T-helper 2 cell treated with Interferon-gamma antibody and Interleukin-4, amounts not matched to agents 5 μg/mL and 100 μg/mL, for 36 hours (primary cell): ENCODE data around the gene TGFBR3.

Experiments used
- DNase-seq: peaks from one replicate; pipeline ENCODE4 v3.0.0; 2021; ENCODE audit warnings: low spot score
- H3K27ac Mint-ChIP-seq: one replicate; pipeline ENCODE4 v1.8.0; 2021; ENCODE audit warnings: mild to moderate bottlenecking, mixed read lengths
- H3K27me3 Mint-ChIP-seq: one replicate; pipeline ENCODE4 v1.8.0; 2021; ENCODE audit warnings: low read depth, mixed read lengths
- H3K36me3 Mint-ChIP-seq: one replicate; pipeline ENCODE4 v1.8.0; 2021; ENCODE audit warnings: low read depth, mixed read lengths
- H3K4me1 Mint-ChIP-seq: one replicate; pipeline ENCODE4 v1.8.0; 2021; ENCODE audit warnings: low read depth, mixed read lengths
- H3K4me3 Mint-ChIP-seq: one replicate; pipeline ENCODE4 v1.8.0; 2022; ENCODE audit warnings: mild to moderate bottlenecking, moderate library complexity, mixed read lengths
- H3K9me3 Mint-ChIP-seq: one replicate; pipeline ENCODE4 v1.8.0; 2021; ENCODE audit warnings: mixed read lengths

Gene TGFBR3

DNA sequence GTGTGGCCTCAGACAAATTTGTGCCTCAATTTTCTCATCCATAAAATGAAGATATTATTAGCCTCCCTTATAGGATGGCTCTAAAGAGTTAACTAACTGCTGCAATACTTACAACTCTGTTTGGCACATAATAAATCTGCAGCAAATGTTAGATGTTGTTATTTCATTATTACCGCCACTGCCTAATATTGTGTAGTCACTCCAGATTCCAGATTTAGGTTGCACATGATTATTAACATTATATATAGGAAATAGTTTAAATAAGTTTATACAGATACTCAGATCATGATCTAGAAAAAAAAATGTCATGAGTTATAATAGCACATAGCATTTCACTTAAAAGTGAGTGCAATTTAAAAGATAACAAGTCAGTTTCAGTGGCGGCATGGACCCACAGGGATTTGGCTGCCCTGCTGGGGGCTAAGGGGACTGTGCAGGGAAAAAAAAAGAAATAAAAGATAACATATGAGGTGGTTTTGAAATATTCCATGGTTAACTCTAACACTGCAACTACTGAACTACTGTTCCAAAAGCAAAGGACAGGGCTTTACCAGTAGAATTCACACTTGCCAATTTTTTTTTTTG is 170.4 kb downstream of the TGFBR3 start:
- Mint-ChIP-seq H3K4me1 (peaks cover 33% of the 10 kb centered on the region), H3K27me3 (no peaks in the 10 kb centered on the region), H3K4me3 (no peak overlapping the region), H3K9me3 (no peaks in the 10 kb centered on the region), H3K27ac (no peak overlapping the region), H3K36me3 (peaks cover 37% of the 10 kb centered on the region)
- DNase-seq: no peak

DNA sequence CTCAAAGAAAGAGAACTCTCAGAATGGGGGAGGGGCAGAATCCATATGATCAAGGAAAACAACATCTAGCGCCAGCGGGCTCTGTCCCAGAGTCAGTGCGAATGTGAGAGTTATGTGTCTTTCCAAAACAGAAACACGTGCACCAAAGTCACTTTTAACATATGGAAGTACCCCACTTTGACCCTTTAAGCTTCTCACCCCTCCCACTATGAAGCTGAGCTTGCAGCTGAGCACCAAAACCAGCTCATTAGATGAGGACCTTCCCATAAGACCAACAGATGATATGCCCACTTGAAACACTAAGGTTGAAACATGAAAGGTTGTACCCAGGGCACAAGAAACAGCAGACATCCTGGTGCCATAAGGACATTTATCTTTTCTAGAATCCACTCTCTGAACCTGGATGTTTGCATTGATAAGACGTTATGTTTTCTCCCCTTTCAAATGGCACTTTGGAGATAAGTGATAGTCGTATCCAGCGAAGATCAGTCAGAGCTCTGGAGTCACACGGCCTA is 171.0 kb downstream of the TGFBR3 start:
- H3K36me3 Mint-ChIP-seq: peaks cover 35% of the 10 kb centered on the region
- H3K27ac Mint-ChIP-seq: no peak overlapping the region
- no peaks in the 10 kb centered on the region for H3K27me3 Mint-ChIP-seq
- peaks cover 38% of the 10 kb centered on the region for H3K4me1 Mint-ChIP-seq
- H3K4me3 Mint-ChIP-seq: no peak overlapping the region
- no peaks in the 10 kb centered on the region for H3K9me3 Mint-ChIP-seq
- no peak for DNase-seq

DNA sequence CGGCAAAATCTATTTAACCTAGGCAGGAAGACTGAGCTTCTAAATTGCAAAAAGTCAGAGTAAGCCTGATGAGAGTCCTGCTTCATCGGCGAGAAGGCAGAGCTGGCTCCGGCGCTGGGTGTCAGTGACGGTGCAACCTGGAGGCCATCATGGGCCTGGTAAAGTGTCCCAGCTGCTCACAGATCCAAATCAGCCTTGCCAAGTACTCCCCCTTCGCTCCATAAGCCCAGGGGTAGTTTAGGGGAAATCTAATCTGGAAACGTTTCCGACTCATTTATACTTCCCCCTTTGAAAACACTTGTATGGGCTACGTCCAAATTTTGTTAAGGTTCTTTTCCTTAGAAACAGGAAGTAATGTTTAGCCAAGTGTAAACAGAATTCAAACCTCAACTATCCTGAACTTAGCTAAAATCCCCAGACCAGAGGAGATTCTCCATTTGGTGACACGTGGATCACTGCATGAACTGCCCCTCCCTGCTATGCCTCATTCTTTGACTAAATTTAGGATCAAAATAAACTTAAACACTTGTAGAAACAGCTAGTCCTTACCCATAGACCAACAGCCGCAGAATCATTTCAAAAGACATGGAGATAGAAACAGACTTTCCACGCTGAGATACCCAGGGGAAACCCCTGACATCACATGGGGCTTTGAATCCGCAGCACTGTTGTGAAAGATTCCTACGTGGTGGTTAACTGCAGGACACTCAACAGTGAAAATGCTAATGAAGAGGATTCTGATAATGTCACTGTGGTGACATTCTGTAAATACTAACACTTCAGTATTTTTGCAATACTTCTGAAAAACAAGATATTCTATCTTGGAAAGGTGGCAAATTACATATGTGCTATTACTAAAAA is 172.7 kb downstream of the TGFBR3 start:
- peaks cover 39% of the 10 kb centered on the region for H3K4me1 Mint-ChIP-seq
- DNase-seq: peak; percentile 83
- peaks cover 26% of the 10 kb centered on the region for H3K36me3 Mint-ChIP-seq
- H3K9me3 Mint-ChIP-seq: no peaks in the 10 kb centered on the region
- H3K4me3 Mint-ChIP-seq: peak overlapping the region; percentile 50
- no peaks in the 10 kb centered on the region for H3K27me3 Mint-ChIP-seq
- peak overlapping the region; percentile 82 for H3K27ac Mint-ChIP-seq

DNA sequence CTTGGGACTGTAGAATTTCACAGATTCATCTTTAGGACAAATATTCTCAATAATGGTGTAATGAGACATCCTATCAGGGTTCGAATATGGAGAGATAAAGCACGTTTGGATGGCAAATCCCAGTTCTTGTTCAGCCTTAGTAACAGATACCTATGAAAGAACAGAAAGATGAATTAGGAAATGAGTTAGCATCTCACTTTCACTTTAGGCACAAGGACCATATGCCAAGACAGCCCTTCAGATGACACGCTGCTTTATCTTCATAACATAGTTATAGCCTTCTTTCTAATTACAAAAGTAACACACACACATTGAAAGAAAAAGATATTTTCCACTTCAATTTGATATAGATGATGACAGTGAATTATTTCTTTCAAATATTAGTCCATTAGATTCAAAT is 173.6 kb downstream of the TGFBR3 start:
- H3K36me3 Mint-ChIP-seq: peaks cover 34% of the 10 kb centered on the region

DNA sequence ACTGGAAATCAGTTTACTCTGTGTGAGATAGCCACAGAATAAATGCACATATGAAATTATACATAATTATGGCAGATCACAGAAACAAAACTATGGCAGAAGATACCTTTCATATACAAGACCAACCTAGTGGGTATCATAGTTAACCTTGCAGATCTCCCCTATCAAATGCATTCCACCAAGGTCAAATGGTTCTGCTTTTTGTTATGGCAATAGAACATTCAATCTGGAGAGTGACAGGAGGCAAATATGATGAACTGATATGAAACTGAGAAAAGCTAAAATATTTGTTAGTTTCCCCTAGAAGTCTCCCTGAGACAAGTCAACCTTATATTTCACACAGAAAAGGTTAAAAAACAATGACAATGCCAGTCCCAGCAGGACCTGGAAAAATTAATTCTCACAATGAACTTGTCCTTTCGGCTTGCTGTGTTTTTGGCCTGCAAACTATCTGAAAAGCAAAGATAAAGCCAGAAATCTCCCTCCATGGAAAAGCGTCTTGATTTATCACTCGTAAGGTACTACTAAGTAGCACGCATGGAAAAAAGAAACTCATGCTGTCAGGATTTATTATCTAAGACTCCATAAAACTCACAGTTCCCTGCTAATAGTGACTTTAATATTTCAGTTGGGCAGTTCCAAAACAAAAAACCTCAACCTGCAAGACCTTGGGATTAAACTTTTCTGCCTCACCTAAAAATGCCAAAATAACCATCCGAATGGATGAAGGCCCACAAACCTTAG is 174.3 kb downstream of the TGFBR3 start:
- Mint-ChIP-seq H3K27ac (no peak overlapping the region), H3K27me3 (no peaks in the 10 kb centered on the region), H3K9me3 (no peaks in the 10 kb centered on the region), H3K4me3 (no peak overlapping the region), H3K36me3 (peaks cover 40% of the 10 kb centered on the region), H3K4me1 (peaks cover 48% of the 10 kb centered on the region)
- DNase-seq: no peak

More for the DNA sequence above, 173.6 kb downstream of the TGFBR3 start:
- H3K4me3 Mint-ChIP-seq: peak overlapping the region; percentile 50
- no peak for DNase-seq
- no peaks in the 10 kb centered on the region for H3K9me3 Mint-ChIP-seq
- H3K27me3 Mint-ChIP-seq: no peaks in the 10 kb centered on the region
- peak overlapping the region; percentile 82 for H3K27ac Mint-ChIP-seq
- H3K4me1 Mint-ChIP-seq: peaks cover 46% of the 10 kb centered on the region

DNA sequence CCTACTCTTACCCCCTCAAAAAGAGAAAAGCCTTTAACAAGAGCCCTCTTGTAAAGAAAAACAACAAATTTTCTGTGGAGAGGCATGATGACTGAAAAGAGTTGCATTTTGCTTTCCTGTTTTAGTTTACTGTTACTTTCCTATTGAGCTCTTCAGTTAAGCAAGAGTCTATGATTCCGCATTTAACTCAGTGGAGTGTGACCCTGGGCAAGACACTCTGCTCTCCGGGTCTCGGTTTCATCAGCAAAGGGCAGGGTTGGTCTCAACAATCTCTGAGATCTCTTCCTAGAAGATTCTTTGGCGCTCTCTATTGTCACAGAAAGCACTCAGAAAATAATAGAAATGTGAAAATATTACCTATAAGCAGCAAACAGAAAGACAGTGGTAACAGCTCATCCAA is 175.7 kb downstream of the TGFBR3 start:
- Mint-ChIP-seq H3K36me3 (peaks cover 39% of the 10 kb centered on the region), H3K27me3 (no peaks in the 10 kb centered on the region)
- DNase-seq: no peak

DNA sequence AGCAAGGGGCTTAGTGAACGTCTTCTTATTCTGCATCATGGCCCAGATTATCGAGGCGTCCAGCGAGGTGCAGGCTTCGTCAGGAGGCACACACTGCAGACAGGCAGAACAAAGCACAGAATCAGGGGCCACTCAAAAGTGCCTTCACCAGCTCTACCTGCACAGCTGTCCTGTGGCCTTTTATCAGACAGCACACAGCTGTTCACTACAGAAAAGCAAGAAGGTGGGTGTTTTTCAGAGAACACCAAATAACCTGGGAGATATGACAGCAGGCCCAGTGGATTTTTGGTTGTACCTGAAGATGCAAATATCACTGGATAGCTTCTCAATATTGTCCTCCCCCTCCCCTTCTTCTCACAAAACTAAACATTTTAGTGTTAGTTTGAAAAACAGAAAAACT is 177.3 kb downstream of the TGFBR3 start:
- H3K4me1 Mint-ChIP-seq: peaks cover 44% of the 10 kb centered on the region

More for the DNA sequence above, 175.7 kb downstream of the TGFBR3 start:
- no peaks in the 10 kb centered on the region for H3K9me3 Mint-ChIP-seq
- no peak overlapping the region for H3K4me3 Mint-ChIP-seq
- no peak overlapping the region for H3K27ac Mint-ChIP-seq
- peaks cover 48% of the 10 kb centered on the region for H3K4me1 Mint-ChIP-seq

DNA sequence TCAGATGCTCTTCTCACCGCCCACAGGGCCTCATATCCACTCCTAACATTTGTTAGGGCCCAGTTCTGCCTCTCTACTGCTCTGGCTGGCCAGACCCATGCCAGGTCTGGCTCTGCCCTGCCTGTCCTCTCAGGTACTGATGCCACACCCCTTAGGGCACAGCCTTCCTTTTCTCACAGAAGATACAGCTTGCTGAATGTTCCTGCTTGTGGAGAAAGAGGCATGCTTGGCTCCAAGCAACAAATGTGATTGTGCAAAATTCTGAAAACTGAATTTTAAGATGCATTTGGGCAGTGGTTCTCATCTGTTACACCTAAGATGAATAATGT is 178.1 kb downstream of the TGFBR3 start:
- no peak overlapping the region for H3K27ac Mint-ChIP-seq
- no peaks in the 10 kb centered on the region for H3K9me3 Mint-ChIP-seq
- peaks cover 38% of the 10 kb centered on the region for H3K36me3 Mint-ChIP-seq
- DNase-seq: no peak
- no peak overlapping the region for H3K4me3 Mint-ChIP-seq
- no peaks in the 10 kb centered on the region for H3K27me3 Mint-ChIP-seq
- peaks cover 37% of the 10 kb centered on the region for H3K4me1 Mint-ChIP-seq

More for the DNA sequence above, 177.3 kb downstream of the TGFBR3 start:
- DNase-seq: no peak
- Mint-ChIP-seq H3K4me3 (no peak overlapping the region), H3K27me3 (no peaks in the 10 kb centered on the region), H3K27ac (no peak overlapping the region), H3K36me3 (peaks cover 37% of the 10 kb centered on the region), H3K9me3 (no peaks in the 10 kb centered on the region)

DNA sequence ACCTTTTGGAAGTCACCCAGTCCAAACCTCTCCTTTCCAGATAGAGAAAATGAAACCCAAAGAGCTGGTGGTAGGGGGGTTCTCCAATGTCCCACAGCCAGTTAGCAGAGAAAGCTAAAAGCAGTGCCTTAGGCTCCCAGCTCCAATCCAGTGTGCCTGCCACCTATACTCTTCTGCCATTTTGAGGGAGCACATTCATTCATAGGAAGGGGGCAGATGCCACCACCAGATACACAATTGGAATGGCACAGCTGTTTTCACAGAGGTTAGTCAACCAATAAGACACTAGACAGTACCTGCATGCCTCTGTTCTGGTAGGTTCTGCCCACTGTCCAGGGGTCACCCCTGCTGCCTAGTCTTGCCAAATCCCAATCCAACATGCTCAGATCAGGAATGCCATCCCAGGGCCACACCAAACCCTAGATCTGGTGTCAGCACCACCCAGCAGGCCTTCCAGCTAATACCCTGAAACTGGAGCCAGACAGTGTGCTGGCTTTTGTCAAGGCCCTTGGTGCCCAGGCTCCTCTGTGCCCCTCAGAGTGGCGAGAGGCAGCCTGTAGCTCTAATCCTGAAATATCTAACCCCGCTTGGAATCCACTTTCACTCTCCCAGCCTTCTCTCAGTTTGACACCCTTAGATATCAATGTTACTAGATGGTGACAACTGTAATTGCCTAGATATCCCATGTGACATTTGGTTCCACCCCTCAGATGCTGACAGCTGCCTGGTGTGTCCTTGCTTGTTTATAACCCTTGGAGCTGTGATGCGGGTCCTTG is 178.6 kb downstream of the TGFBR3 start:
- Mint-ChIP-seq H3K4me1 (peaks cover 31% of the 10 kb centered on the region), H3K36me3 (peaks cover 33% of the 10 kb centered on the region), H3K27me3 (no peaks in the 10 kb centered on the region), H3K4me3 (no peak overlapping the region), H3K27ac (no peak overlapping the region), H3K9me3 (no peaks in the 10 kb centered on the region)
- DNase-seq: no peak

DNA sequence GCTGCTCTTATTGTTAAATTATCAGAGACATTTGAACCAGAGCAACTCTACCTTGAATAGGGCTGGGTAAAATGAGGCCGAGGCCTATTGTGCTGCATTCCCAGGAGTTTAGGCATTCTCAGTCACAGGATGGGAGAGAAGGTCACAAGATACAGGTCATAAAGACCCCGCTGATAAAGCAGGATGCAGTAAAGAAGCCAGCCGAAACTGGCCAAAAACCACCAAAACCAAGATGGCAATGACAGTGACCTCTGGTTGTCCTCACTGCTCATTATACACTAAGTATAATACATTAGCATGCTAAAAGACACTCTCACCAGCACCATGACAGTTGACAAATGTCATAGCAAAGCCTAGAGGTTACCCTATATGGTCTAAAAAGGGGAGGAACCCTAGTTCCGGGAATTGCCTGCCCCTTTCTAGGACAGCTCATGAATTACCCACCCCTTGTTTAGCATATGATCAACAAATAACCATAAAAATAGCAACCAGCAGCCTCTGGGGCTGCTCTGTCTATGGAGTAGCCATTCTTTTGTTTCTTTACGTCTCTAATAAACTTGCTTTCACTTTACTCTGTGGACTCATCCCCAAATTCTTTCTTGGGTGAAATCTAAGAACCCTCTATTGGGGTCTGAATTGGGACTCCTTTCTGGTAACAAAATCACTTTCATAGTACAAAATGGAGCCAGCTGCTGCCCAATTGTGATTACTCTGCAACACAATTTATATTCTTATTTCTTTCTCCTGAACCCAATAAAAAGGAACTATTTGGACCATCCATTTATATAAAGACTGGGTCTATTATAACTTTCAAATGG is 179.6 kb downstream of the TGFBR3 start:
- peaks cover 28% of the 10 kb centered on the region for H3K36me3 Mint-ChIP-seq
- H3K9me3 Mint-ChIP-seq: no peaks in the 10 kb centered on the region
- no peaks in the 10 kb centered on the region for H3K27me3 Mint-ChIP-seq
- H3K4me3 Mint-ChIP-seq: no peak overlapping the region
- H3K4me1 Mint-ChIP-seq: peaks cover 22% of the 10 kb centered on the region
- no peak for DNase-seq
- H3K27ac Mint-ChIP-seq: no peak overlapping the region

DNA sequence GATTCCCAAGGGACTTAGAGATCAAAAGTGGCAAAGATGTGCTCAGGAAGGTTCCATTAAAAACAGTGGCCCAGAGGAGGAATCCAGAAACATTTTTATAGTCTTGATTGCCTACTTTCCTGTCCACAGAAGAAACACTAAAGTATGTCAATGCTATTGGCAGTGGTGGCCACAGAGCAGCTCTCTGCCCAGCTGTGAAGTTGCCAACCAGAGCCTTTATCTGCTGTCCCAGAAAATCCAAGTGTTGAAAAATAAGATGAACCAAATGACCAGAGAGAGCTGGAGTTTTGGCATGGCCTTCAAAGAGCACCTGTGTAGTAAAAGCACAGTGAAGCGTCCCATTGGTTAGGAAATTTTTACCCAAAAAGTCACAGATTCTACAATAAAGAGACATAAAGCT is 181.2 kb downstream of the TGFBR3 start:
- H3K4me1 Mint-ChIP-seq: peaks cover 16% of the 10 kb centered on the region
- H3K27ac Mint-ChIP-seq: no peak overlapping the region
- no peaks in the 10 kb centered on the region for H3K27me3 Mint-ChIP-seq
- H3K36me3 Mint-ChIP-seq: peaks cover 30% of the 10 kb centered on the region
- no peaks in the 10 kb centered on the region for H3K9me3 Mint-ChIP-seq
- no peak for DNase-seq
- no peak overlapping the region for H3K4me3 Mint-ChIP-seq

DNA sequence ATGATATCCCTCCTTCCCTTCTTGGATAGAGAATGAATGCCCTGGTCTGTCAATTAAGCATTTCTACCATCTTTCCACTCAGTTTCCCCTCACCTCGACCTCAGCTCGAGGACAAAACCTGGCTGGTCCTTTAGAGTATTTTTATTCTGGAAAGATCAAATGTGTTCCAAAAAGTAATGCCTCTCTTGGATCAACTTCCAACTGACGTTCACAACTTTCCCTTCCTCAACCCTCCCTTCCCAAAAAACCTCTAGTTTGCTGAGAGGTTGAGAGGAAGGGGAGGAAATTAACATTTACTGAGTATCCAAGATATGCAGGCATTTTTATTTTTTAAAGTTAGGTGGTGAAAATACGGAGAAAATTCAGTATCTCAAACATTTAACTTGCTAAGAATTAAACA is 182.9 kb downstream of the TGFBR3 start:
- DNase-seq: no peak

DNA sequence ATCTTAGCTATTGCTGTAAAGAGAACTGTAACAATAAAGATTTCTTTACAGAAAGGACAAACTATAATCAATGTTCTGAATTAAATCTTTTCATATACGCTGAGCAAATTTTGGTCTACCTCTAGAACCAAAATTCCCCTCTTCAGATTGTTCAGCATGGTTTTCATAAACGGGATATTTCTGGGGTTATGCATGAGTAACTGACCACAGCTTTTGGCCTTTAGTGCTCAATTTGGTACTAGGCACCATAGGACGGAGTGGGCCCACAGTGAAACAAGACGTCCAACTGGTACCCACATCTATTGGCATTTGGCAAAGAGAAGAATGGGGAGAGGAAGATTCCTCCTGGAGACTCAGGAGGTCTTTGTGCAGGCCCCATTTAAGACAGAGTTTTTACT is 184.5 kb downstream of the TGFBR3 start:
- no peaks in the 10 kb centered on the region for H3K9me3 Mint-ChIP-seq
- H3K27ac Mint-ChIP-seq: no peak overlapping the region
- H3K4me3 Mint-ChIP-seq: no peak overlapping the region
- H3K4me1 Mint-ChIP-seq: peaks cover 36% of the 10 kb centered on the region
- H3K27me3 Mint-ChIP-seq: no peaks in the 10 kb centered on the region
- DNase-seq: no peak
- H3K36me3 Mint-ChIP-seq: peaks cover 30% of the 10 kb centered on the region

More for the DNA sequence above, 182.9 kb downstream of the TGFBR3 start:
- Mint-ChIP-seq H3K36me3 (peaks cover 36% of the 10 kb centered on the region), H3K4me1 (peaks cover 28% of the 10 kb centered on the region), H3K9me3 (no peaks in the 10 kb centered on the region), H3K27me3 (no peaks in the 10 kb centered on the region), H3K4me3 (no peak overlapping the region), H3K27ac (no peak overlapping the region)
